ENCODE data around the gene CROCC2. TPM values are rescaled to one million over a fixed set of nuclear protein-coding genes. Genes with fewer than 3 reads are reported as not detected.
A peak's percentile ranks its signal among the peaks of the same experiment; 100 is the strongest.

Gene CROCC2
- total RNA-seq, 2 experiments from 2014 or later, result not detected

- Mint-ChIP-seq H3K4me1 (no peaks in the 10 kb centered on the region), H3K27ac (no peak overlapping the region), H3K4me3 (no peak overlapping the region), H3K36me3 (ENCODE audit: low read depth) (no peaks in the 10 kb centered on the region), H3K9me3 (ENCODE audit: low read depth) (no peaks in the 10 kb centered on the region), H3K27me3 (no peaks in the 10 kb centered on the region)
- ChIA-PET POLR2A (no interaction called here), CTCF (no interaction called here)
- DNase-seq, result peak; percentile 2
- intact Hi-C loops (cut with DNase I, micrococcal nuclease), result no loop called here
- ATAC-seq, result no peak
These were observed 59.3 kb downstream of the CROCC2 start for GRCh38 chr2:240965296-240965904.

DNA sequence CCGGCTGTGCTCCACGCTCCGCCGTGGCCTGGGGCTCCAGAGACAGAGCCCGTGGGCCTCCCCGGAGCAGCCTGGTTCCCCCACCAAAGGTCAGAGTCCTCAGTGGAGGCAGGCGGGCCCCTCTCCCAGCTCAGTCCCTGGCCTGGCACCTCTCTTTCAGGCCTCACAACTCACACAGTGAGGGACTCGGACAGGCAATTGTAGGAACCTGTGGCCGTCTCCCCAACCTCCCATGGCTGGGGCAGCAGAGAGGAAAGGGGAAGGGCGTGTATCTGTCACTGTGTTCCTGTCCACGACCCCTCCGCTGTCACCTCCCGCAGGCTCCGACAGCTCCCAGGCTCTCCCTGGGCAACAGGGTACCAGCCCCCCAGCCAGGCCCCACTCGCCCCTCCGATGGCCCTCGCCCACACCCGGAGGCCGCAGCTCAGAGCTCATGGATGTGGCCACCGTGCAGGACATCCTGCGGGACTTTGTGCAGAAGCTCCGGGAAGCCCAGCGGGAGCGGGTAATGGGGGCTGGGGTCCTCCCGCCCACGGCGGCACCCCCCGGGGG is 59.8 kb downstream of the CROCC2 start:
- H3K4me3 Mint-ChIP-seq, result no peak overlapping the region
- H3K36me3 Mint-ChIP-seq (ENCODE audit: low read depth), result no peaks in the 10 kb centered on the region
- ChIA-PET POLR2A (no interaction called here), CTCF (no interaction called here)
- ATAC-seq, result no peak
- no peaks in the 10 kb centered on the region for H3K4me1 Mint-ChIP-seq
- DNase-seq, result no peak
- intact Hi-C loops (cut with DNase I, micrococcal nuclease), result no loop called here
- no peaks in the 10 kb centered on the region for H3K27me3 Mint-ChIP-seq
- H3K27ac Mint-ChIP-seq, result no peak overlapping the region
- no peaks in the 10 kb centered on the region for H3K9me3 Mint-ChIP-seq (ENCODE audit: low read depth)

- ChIA-PET POLR2A (no interaction called here), CTCF (no interaction called here)
- Mint-ChIP-seq H3K27me3 (no peaks in the 10 kb centered on the region), H3K9me3 (ENCODE audit: low read depth) (no peaks in the 10 kb centered on the region), H3K4me3 (no peak overlapping the region), H3K4me1 (no peaks in the 10 kb centered on the region), H3K27ac (no peak overlapping the region), H3K36me3 (ENCODE audit: low read depth) (no peaks in the 10 kb centered on the region)
- intact Hi-C loops (cut with DNase I, micrococcal nuclease), result no loop called here
- DNase-seq (no peak), ATAC-seq (no peak)
These were observed 60.3 kb downstream of the CROCC2 start for GRCh38 chr2:240966457-240966905.

GRCh38 chr2:240966906-240967680 is 61.0 kb downstream of the CROCC2 start:
- Mint-ChIP-seq H3K36me3 (ENCODE audit: low read depth) (no peaks in the 10 kb centered on the region), H3K9me3 (ENCODE audit: low read depth) (no peaks in the 10 kb centered on the region), H3K27ac (no peak overlapping the region), H3K4me3 (no peak overlapping the region), H3K4me1 (no peaks in the 10 kb centered on the region), H3K27me3 (no peaks in the 10 kb centered on the region)
- DNase-seq, result no peak
- ATAC-seq, result no peak
- ChIA-PET POLR2A (no interaction called here), CTCF (no interaction called here)
- intact Hi-C loops (cut with DNase I, micrococcal nuclease), result no loop called here

GRCh38 chr2:240967681-240968621 is 61.8 kb downstream of the CROCC2 start:
- Mint-ChIP-seq H3K27ac (no peak overlapping the region), H3K36me3 (ENCODE audit: low read depth) (no peaks in the 10 kb centered on the region), H3K4me1 (no peaks in the 10 kb centered on the region), H3K4me3 (no peak overlapping the region), H3K27me3 (no peaks in the 10 kb centered on the region), H3K9me3 (ENCODE audit: low read depth) (no peaks in the 10 kb centered on the region)
- DNase-seq, result no peak
- no peak for ATAC-seq
- ChIA-PET POLR2A (no interaction called here), CTCF (no interaction called here)
- intact Hi-C loops (cut with DNase I, micrococcal nuclease), result no loop called here

DNA sequence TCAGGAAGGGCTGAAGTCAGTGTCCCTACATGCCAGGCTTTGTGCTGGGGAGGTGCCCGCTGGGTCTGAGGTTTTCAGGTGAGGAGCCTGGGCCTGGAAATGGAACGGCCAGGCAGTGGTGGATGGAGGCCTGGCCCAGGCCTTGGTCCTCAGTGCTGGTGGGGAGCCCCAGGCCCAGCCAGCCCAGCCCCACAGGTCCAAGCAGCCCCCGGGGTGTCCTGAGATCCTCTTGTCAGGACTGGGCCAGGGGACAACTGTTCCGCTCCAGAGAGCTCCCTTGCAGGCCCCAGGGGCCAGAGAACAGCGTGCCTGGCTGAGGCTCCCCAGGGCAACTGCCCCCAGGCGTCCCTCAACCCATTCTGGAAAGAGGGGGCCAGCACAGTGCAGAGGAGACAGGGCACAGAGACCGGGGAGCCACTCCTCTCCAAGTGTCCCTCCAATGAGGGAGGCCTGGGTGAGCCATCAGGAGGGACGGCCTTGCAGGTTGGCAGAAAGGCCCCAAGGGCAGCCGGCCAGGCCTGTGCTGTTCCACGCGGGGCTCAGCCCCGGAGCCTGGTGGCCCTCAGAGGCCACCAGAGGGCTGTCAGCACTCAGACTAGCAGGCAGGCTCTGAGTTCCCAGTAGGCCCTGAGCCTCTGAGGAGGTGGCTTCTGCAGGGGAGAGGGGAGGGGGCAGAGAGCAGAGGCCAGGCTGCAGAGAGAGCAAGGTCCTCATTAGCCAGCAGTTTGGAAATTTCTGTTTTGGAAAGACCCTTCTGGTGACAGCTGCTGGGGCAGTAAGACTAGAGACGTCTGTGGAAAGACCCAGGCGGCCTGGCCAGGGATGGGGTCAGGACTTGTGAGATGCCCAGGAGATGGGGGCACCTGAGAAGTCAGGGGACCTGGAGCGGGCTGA is 62.8 kb downstream of the CROCC2 start:
- ChIA-PET CTCF (no interaction called here), POLR2A (no interaction called here)
- Mint-ChIP-seq H3K4me1 (no peaks in the 10 kb centered on the region), H3K36me3 (ENCODE audit: low read depth) (no peaks in the 10 kb centered on the region), H3K4me3 (no peak overlapping the region), H3K27ac (no peak overlapping the region), H3K9me3 (ENCODE audit: low read depth) (no peaks in the 10 kb centered on the region), H3K27me3 (no peaks in the 10 kb centered on the region)
- intact Hi-C loops (cut with DNase I, micrococcal nuclease), result no loop called here
- no peak for DNase-seq
- ATAC-seq, result no peak

DNA sequence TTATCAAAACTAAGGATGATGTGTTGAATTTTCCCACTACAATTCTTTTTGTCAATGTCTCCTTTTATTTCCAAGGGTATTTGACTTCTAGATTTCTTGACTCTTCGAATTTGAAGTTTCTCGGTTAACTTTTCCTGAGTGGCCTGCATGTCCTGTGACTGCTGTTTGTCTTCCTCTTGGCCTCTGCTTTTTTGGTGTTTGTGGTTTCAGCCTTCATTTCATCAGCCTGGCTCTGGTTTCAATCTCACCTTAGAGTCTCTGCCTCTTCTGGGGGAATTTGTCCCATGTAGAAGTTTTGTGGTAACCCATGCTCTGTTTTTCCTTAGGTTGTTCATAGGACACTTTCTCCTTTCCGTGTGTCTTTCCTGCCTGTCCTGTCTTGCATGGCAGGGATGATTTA is 64.0 kb downstream of the CROCC2 start:
- Mint-ChIP-seq H3K4me3 (no peak overlapping the region), H3K27me3 (peaks cover 5% of the 10 kb centered on the region), H3K27ac (no peak overlapping the region), H3K4me1 (peaks cover 5% of the 10 kb centered on the region), H3K9me3 (ENCODE audit: low read depth) (no peaks in the 10 kb centered on the region), H3K36me3 (ENCODE audit: low read depth) (no peaks in the 10 kb centered on the region)
- ATAC-seq, result no peak
- ChIA-PET POLR2A (no interaction called here), CTCF (no interaction called here)
- DNase-seq, result no peak
- intact Hi-C loops (cut with DNase I, micrococcal nuclease), result no loop called here

- CTCF ChIA-PET, result interaction anchor here (0.6 kb wide), 1 partner anchor 281 kb away, joined by 3 read pairs; no protein-coding TSS in a partner anchor
- ATAC-seq (no peak), DNase-seq (no peak)
- POLR2A ChIA-PET, result no interaction called here
- Mint-ChIP-seq H3K4me1 (peaks cover 5% of the 10 kb centered on the region), H3K36me3 (ENCODE audit: low read depth) (no peaks in the 10 kb centered on the region), H3K4me3 (no peak overlapping the region), H3K27ac (no peak overlapping the region), H3K9me3 (ENCODE audit: low read depth) (no peaks in the 10 kb centered on the region), H3K27me3 (peaks cover 7% of the 10 kb centered on the region)
- intact Hi-C loops (cut with DNase I, micrococcal nuclease), result no loop called here
These were observed 64.7 kb downstream of the CROCC2 start for GRCh38 chr2:240970816-240971215.

DNA sequence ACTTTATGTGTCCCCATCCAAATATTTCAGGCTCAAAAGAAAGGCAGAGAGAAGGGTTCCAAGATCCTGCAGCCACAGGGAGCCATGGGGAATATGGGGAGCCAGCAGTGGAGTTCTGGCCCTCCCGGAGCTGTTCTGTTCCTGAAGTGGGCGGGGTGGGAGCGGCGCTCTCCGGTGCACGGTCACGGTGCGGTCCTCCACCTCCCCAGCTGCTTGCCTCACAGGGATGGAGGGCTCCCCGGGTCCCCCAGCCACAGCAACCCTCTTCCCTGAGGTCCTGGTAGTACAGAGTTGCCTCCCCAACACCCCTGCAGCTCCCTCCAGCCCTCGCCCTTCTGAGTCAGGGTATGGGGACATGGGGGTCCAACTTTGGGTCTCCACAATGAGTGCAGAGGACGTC is 66.1 kb downstream of the CROCC2 start:
- Mint-ChIP-seq H3K36me3 (ENCODE audit: low read depth) (no peaks in the 10 kb centered on the region), H3K9me3 (ENCODE audit: low read depth) (no peaks in the 10 kb centered on the region), H3K4me3 (no peak overlapping the region), H3K27ac (no peak overlapping the region), H3K4me1 (peaks cover 5% of the 10 kb centered on the region), H3K27me3 (peaks cover 7% of the 10 kb centered on the region)
- DNase-seq, result no peak
- intact Hi-C loops (cut with DNase I, micrococcal nuclease), result no loop called here
- POLR2A ChIA-PET, result no interaction called here
- CTCF ChIA-PET, result no interaction called here
- ATAC-seq, result no peak

DNA sequence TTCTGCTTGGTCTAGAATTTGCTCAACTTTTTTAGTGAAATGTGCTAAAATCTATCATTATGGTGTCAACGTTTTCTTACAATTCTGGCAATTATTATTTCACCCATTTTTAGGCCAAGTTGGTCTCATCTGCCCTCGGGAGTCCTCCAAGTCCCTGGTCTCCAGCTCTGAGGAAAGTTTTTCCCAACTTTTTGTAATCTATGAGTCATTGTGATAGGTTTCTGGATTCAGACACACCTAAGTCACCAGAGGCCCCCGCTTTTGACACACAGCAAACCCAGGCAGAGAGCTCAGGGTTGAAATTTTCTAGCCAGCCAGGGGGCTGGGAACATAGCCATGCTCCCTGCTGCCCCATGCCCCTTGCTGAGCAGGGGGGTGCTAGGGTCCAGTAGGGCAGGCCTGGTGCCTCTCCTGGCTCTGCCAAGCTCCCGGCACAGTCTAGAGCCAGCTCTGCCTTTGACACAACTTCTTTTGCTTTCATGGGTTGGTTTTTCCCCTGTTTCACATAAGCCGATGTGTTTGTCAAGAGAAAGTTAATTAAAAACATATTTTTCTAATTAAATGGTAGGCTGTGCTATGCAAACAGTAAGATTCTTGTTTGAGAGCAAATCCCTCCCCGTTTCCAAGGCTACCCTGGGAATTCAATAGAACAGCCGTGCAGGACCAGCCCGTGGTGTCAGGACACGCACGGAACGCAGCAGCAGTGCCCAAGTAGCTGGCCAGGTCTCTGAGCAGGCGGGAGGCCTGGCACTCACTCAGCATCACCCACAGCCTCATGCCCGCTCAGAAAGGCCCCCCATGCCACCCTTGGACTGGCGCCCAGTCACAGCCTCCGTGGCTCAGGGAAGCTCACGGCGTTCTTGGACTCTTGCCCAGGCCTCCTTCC is 66.7 kb downstream of the CROCC2 start:
- ChIA-PET POLR2A (no interaction called here), CTCF (no interaction called here)
- no peak overlapping the region for H3K4me3 Mint-ChIP-seq
- no peak overlapping the region for H3K27ac Mint-ChIP-seq
- H3K27me3 Mint-ChIP-seq, result peaks cover 7% of the 10 kb centered on the region
- H3K4me1 Mint-ChIP-seq, result peaks cover 5% of the 10 kb centered on the region
- H3K9me3 Mint-ChIP-seq (ENCODE audit: low read depth), result no peaks in the 10 kb centered on the region
- no peaks in the 10 kb centered on the region for H3K36me3 Mint-ChIP-seq (ENCODE audit: low read depth)
- ATAC-seq (no peak), DNase-seq (no peak)
- intact Hi-C loops (cut with DNase I, micrococcal nuclease), result no loop called here
